ENCODE data around the gene INO80C.

- TF ChIP-seq CTCF (IDR thresholded peaks at IDR 0.05) (no peak), POLR2A (IDR thresholded peaks at IDR 0.05) (no peak)
These were observed 7.8 kb downstream of the INO80C start for GRCh38 chr18:35489913-35490490.

Data from lower leg skin (tissue), 3 donors.